ENCODE results near the gene RBM47.

- no peak for TF ChIP-seq EP300 (conservative IDR thresholded peaks at IDR 0.05; ENCODE audit: poor library complexity, severe bottlenecking)
- no peak for TF ChIP-seq TAF1 (IDR thresholded peaks at IDR 0.05; ENCODE audit: low read depth)
- TF ChIP-seq, protein P1, sequence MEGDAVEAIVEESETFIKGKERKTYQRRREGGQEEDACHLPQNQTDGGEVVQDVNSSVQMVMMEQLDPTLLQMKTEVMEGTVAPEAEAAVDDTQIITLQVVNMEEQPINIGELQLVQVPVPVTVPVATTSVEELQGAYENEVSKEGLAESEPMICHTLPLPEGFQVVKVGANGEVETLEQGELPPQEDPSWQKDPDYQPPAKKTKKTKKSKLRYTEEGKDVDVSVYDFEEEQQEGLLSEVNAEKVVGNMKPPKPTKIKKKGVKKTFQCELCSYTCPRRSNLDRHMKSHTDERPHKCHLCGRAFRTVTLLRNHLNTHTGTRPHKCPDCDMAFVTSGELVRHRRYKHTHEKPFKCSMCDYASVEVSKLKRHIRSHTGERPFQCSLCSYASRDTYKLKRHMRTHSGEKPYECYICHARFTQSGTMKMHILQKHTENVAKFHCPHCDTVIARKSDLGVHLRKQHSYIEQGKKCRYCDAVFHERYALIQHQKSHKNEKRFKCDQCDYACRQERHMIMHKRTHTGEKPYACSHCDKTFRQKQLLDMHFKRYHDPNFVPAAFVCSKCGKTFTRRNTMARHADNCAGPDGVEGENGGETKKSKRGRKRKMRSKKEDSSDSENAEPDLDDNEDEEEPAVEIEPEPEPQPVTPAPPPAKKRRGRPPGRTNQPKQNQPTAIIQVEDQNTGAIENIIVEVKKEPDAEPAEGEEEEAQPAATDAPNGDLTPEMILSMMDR (IDR thresholded peaks at IDR 0.05; ENCODE audit: poor library complexity, severe bottlenecking), result no peak
Observed at GRCh38 chr4:40524366-40525041, 105.2 kb downstream of the RBM47 start.

Data from neural cell (in vitro differentiated cells).